IMR-90 (cell line): ENCODE data around the gene EHD4. TPM values are rescaled to one million over a fixed set of nuclear protein-coding genes. Genes with fewer than 3 reads are reported as not detected.

Experiments
- ATAC-seq: fragments of 200-7000 bp; cut with Tn5 transposase; 2 replicates; pipeline ENCODE4 v1.9.1; 2020; ENCODE audit warnings: low read depth, mild to moderate bottlenecking, moderate library complexity
- BruUV-seq: library from RNA; stranded (reverse); fragments of 400-500 nt; replicated peaks from 2 replicates; lab custom pipeline; 2021; lab: Mats Ljungman, UMichigan
- CTCF ChIA-PET: fragments of 300-600 bp; formaldehyde crosslinking; extraction: SDS; loops from one replicate; lab custom pipeline; 2021; ENCODE audit warnings: antibody characterized with exemption; lab: Yijun Ruan, JAX
- POLR2A ChIA-PET: fragments of 300-600 bp; sonication (Branson Sonifier 250); formaldehyde crosslinking; loops from one replicate; lab custom pipeline; 2022; ENCODE audit warnings: antibody characterized with exemption; ENCODE audit not compliant: unreplicated experiment; lab: Charles Lee
- DNase-seq: peaks from one replicate; pipeline ENCODE4 v3.0.0; 2013
- H2AFZ ChIP-seq: replicated peaks from 2 replicates; pipeline ENCODE3; 2013; ENCODE audit warnings: low read length, mild to moderate bottlenecking; ENCODE audit not compliant: poor library complexity
- H2AK5ac ChIP-seq: 2 replicates; pipeline ENCODE4 v1.6.1; 2013; ENCODE audit warnings: low read depth, low read length, inconsistent platforms
- H2AK9ac ChIP-seq: replicated peaks from 2 replicates; pipeline ENCODE3; 2013; ENCODE audit warnings: mild to moderate bottlenecking, low read depth, low read length, moderate library complexity; ENCODE audit not compliant: poor library complexity
- H2BK120ac ChIP-seq: 2 replicates; pipeline ENCODE4 v1.6.1; 2013; ENCODE audit warnings: low read depth, low read length, inconsistent platforms
- H2BK15ac ChIP-seq: 3 replicates; pipeline ENCODE4 v1.6.1; 2013; ENCODE audit warnings: low read depth, low read length, inconsistent platforms
- H2BK20ac ChIP-seq: 2 replicates; pipeline ENCODE4 v1.6.1; 2013; ENCODE audit warnings: low read depth, mild to moderate bottlenecking, inconsistent platforms, low read length, moderate library complexity
- H2BK5ac ChIP-seq: 2 replicates; pipeline ENCODE4 v1.6.1; 2013; ENCODE audit warnings: mild to moderate bottlenecking, low read depth, low read length, inconsistent platforms; ENCODE audit not compliant: poor library complexity, severe bottlenecking
- H3K14ac ChIP-seq: replicated peaks from 2 replicates; pipeline ENCODE4 v1.6.1; 2013; ENCODE audit warnings: low read depth, low read length, inconsistent platforms
- H3K18ac ChIP-seq: 2 replicates; pipeline ENCODE4 v1.6.1; 2013; ENCODE audit warnings: low read depth, low read length, control low read depth
- H3K23ac ChIP-seq: 2 replicates; pipeline ENCODE4 v1.6.1; 2013; ENCODE audit warnings: low read depth, low read length, inconsistent platforms
- H3K27ac ChIP-seq: 2 replicates; pipeline ENCODE4 v1.5.1; 2013; ENCODE audit warnings: mild to moderate bottlenecking, control low read depth, low read length; ENCODE audit not compliant: insufficient read depth
- H3K27me3 ChIP-seq: 2 replicates; pipeline ENCODE4 v1.6.1; 2013; ENCODE audit warnings: low read length; ENCODE audit not compliant: control insufficient read depth, insufficient read depth
- H3K36me3 ChIP-seq: 2 replicates; pipeline ENCODE4 v1.6.1; 2013; ENCODE audit warnings: low read length, mixed read lengths; ENCODE audit not compliant: control insufficient read depth, insufficient read depth
- H3K4ac ChIP-seq: 2 replicates; pipeline ENCODE4 v1.6.1; 2013; ENCODE audit warnings: low read depth, low read length, inconsistent platforms
- H3K4me1 ChIP-seq: 2 replicates; pipeline ENCODE4 v1.6.1; 2013; ENCODE audit warnings: low read length, mixed read lengths; ENCODE audit not compliant: control insufficient read depth, insufficient read depth
- H3K4me2 ChIP-seq: 2 replicates; pipeline ENCODE4 v1.6.1; 2013; ENCODE audit warnings: low read depth, mild to moderate bottlenecking, control low read depth, low read length, moderate library complexity
- H3K4me3 ChIP-seq: 2 replicates; pipeline ENCODE4 v1.5.1; 2013; ENCODE audit warnings: low read depth, mild to moderate bottlenecking, control low read depth, low read length, moderate library complexity; ENCODE audit not compliant: insufficient read depth
- H3K56ac ChIP-seq: 2 replicates; pipeline ENCODE4 v1.6.1; 2013; ENCODE audit warnings: low read length, inconsistent platforms; ENCODE audit not compliant: insufficient read depth; ENCODE audit errors: extremely low read depth
- H3K79me1 ChIP-seq, 2 experiments: 2 replicates each; pipeline ENCODE4 v1.6.1; 2013; ENCODE audit warnings: low read length in 2 of 2, inconsistent platforms in 1 of 2, low read depth in 1 of 2
- H3K9ac ChIP-seq: 2 replicates; pipeline ENCODE4 v1.6.1; 2013; ENCODE audit warnings: low read depth, low read length, control low read depth
- H3K9me1 ChIP-seq: 2 replicates; pipeline ENCODE4 v1.6.1; 2013; ENCODE audit warnings: low read length, inconsistent platforms; ENCODE audit not compliant: insufficient read depth
- H3K9me3 ChIP-seq: 2 replicates; pipeline ENCODE4 v1.6.1; 2013; ENCODE audit warnings: low read length; ENCODE audit not compliant: control insufficient read depth, insufficient read depth
- H4K20me1 ChIP-seq: 2 replicates; pipeline ENCODE4 v1.6.1; 2013; ENCODE audit warnings: low read length, inconsistent platforms; ENCODE audit not compliant: insufficient read depth
- H4K5ac ChIP-seq: 2 replicates; pipeline ENCODE4 v1.6.1; 2013; ENCODE audit warnings: mild to moderate bottlenecking, low read depth, low read length, control low read depth
- H4K8ac ChIP-seq, 2 experiments: 2 replicates each; pipeline ENCODE4 v1.6.1; 2013; ENCODE audit warnings: low read depth in 2 of 2, low read length in 2 of 2, control low read depth in 1 of 2, inconsistent platforms in 1 of 2
- H4K91ac ChIP-seq: 2 replicates; pipeline ENCODE4 v1.6.1; 2013; ENCODE audit warnings: low read depth, low read length, inconsistent platforms; ENCODE audit not compliant: insufficient read depth
- CEBPB ChIP-seq: IDR thresholded peaks from 2 replicates; pipeline ENCODE4 v1.6.1; 2012; ENCODE audit warnings: low read depth, low read length, improper control_type of control experiment
- ELK1 ChIP-seq: fragments of 150-350 bp; IDR thresholded peaks from 2 replicates; pipeline ENCODE4 v1.6.1; 2016; ENCODE audit warnings: low read depth, mild to moderate bottlenecking, low read length, moderate library complexity, borderline replicate concordance
- MAFK ChIP-seq: IDR thresholded peaks from 2 replicates; pipeline ENCODE4 v1.6.1; 2012; ENCODE audit warnings: low read depth, low read length, improper control_type of control experiment
- MAZ ChIP-seq: IDR thresholded peaks from 2 replicates; pipeline ENCODE4 v1.6.1; 2012; ENCODE audit warnings: low read depth, mild to moderate bottlenecking, low read length, improper control_type of control experiment, moderate library complexity, borderline replicate concordance
- WGBS, 2 experiments: methylation state at CpG; one replicate each; pipeline versions ENCODE4 v1.1.5 to v1.1.7; 2013; ENCODE audit warnings: missing lambda C conversion rate in 2 of 2; ENCODE audit not compliant: insufficient read length in 1 of 2; ENCODE audit errors: extremely low coverage in 2 of 2; 5-methylcytosine and 5-hydroxymethylcytosine counted together
- dilution Hi-C: fragments of 300-500 bp; cut with HindIII; formaldehyde crosslinking; loops from one replicate; pipeline ENCODE4 v1.14.3; 2018; ENCODE audit warnings: low sequenced_read_pairs; ENCODE audit not compliant: unreplicated experiment
- in situ Hi-C: fragments of 300-500 bp; cut with MboI; formaldehyde crosslinking; loops from 3 replicates; pipeline ENCODE4 v1.14.3; 2019; ENCODE audit warnings: low sequenced_read_pairs, inconsistent platforms, mixed read lengths
- intact Hi-C: fragments of 100-400 bp; cut with micrococcal nuclease; formaldehyde crosslinking; loops from 2 replicates; pipeline ENCODE4 v1.10.0; 2022
- polyA plus RNA-seq, 3 experiments: library from polyadenylated mRNA; depleted of rRNA; stranded (reverse); fragments of >200 nt; gene quantifications; 2 replicates each; pipeline ENCODE4 v1.2.3, GENCODE V29; 2012; ENCODE audit warnings: low replicate concordance in 1 of 3
- total RNA-seq: library from RNA; depleted of rRNA; stranded (reverse); fragments of >200 nt; gene quantifications from 2 replicates; pipeline ENCODE4 v1.2.3, GENCODE V29; 2012

EHD4 gene
- total and polyA plus RNA-seq, 2 of the 4 experiments (the other 2 are of a cell fraction): 21.0 to 29.0 TPM

DNA sequence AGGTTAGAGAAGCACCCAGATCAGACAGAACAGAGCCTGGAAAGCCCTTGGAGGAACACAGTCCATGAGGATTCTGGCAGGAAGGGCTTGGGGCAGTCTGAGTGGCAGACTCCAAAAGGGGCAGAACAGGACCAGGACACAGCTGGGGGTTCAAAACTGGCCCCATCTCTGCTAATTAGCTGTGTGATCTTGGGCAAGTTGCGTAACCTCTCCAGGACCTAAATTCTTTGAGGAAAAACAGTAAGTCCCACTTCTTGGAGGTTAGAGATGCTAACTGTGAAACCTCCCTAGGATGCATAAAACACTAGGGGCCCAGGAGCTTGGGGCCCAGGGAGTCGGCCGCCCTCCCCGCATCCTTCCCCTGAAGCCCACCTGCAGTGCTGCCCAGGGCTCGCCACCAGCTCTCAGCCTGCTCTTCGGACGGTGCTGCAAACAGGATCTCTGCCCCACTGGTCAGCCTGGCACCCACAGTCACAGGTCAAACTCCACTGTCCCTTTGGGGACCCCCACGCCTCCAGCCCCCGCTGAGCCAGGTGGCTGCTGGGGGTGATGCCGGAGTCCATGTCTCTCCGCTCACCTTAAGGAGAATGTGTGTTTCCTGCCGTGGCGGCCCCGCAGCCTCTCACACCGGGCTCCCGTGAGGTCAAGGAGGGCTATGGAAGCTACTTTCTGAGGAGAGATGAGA lies 121.7 kb downstream of the EHD4 start:
- dilution Hi-C loops: no loop called here
- Histone ChIP-seq H2AK5ac (no peak overlapping the region), H3K9me1 (no peaks in the 10 kb centered on the region), H4K20me1 (no peaks in the 10 kb centered on the region), H3K14ac (no peak overlapping the region), H3K9me3 (no peaks in the 10 kb centered on the region), H3K9ac (no peak overlapping the region), H4K5ac (no peak overlapping the region), H3K4me3 (no peak overlapping the region), H3K79me1 (no peaks in the 10 kb centered on the region), H4K91ac (no peak overlapping the region), H2BK120ac (no peak overlapping the region), H3K36me3 (peaks cover 16% of the 10 kb centered on the region), H3K23ac (no peak overlapping the region), H2BK5ac (no peak overlapping the region), H3K4me1 (no peaks in the 10 kb centered on the region; the same call in 1 of the 2 replicates), H3K27ac (no peak overlapping the region), H3K27me3 (peaks cover 19% of the 10 kb centered on the region; the same call in 1 of the 2 replicates), H4K8ac (no peak overlapping the region), H2AK9ac (no peak overlapping the region), H3K4me2 (no peak overlapping the region), H3K4ac (no peak overlapping the region), H3K56ac (no peak overlapping the region), H2AFZ (no peak overlapping the region), H3K18ac (no peak overlapping the region), H2BK15ac (no peak overlapping the region), H2BK20ac (no peak overlapping the region)
- TF ChIP-seq MAZ (no peak), ELK1 (no peak), MAFK (no peak), CEBPB (peak; percentile 85)
- CTCF ChIA-PET: no interaction called here
- intact Hi-C loops: no loop called here
- POLR2A ChIA-PET: no interaction called here
- 79% methylated on average over 7 of the region's 16 CpGs; no CpG with 5 or more reads in 1 of the 2 experiments for WGBS, 2 experiments
- DNase-seq (no peak), ATAC-seq (no peak)
- in situ Hi-C loops: no loop called here
- no TSS peak for BruUV-seq
